Renal pelvis (tissue), 4 donors: ENCODE data around the gene MVK. TPM values are rescaled to one million over a fixed set of nuclear protein-coding genes. Genes with fewer than 3 reads are reported as not detected.
"Not testable (repeated sequence)": the region's sequence is repeated elsewhere in the genome, so short reads cannot be mapped to it uniquely, and the experiment has no call there.

Experiments used
- DNase-seq: peaks from one replicate; pipeline ENCODE4 v3.0.0-alpha.2; 2013
- polyA plus RNA-seq, 3 donors: library from polyadenylated mRNA; unstranded; fragments of 120-200 nt; gene quantifications; one replicate each; pipeline ENCODE4 v1.2.1, GENCODE V29; 2013; ENCODE audit not compliant: insufficient read length in 3 of 3

Gene MVK
- polyA plus RNA-seq, 3 donors = 21.6 to 26.6 (median 23.8) TPM

DNA sequence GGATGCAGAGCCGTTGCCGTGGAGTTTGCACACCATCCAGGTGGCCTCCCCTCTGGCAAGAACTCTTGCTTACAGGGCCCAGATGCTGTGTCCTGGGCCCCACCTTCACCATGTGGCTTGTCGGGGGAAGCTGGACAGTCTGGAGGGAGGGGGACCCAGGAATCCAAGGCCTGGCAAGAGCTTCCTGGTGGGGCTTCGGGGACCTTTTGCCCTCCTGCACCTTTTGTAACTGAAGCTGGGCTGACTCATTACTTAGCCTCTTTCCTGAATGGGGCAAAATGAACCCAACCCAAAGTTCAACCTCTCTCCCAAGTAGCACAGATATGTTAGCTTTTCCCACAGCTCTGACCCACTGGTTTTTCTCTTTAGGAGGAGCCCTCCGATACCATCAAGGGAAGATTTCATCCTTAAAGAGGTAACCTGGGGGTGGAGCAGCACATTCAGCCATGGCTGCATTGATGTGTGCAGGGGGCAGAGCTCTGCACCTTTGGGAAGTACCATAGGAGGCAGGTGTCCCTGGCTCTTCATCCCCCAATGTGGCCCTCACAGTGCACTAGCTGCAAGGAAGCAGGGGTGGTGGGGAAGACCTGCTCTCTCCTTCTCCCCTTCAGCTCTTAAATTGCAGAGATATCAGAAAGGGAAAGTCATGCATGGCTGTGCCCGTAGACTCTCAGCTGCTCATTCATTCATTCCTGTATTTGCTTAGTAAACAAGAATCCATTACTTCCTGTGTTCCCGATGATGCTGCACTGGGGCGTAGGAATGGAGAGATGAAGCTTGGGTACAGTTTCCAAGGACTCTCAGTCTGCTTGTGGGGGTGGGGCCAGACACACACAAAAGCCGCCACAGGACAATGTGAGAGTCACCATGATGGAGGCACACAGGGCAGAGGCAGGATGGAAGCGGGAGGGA lies 13.0 kb downstream of the MVK start:
- no peak for DNase-seq

GRCh38 chr12:109587921-109588320 lies 14.3 kb downstream of the MVK start:
- no peak for DNase-seq

DNA sequence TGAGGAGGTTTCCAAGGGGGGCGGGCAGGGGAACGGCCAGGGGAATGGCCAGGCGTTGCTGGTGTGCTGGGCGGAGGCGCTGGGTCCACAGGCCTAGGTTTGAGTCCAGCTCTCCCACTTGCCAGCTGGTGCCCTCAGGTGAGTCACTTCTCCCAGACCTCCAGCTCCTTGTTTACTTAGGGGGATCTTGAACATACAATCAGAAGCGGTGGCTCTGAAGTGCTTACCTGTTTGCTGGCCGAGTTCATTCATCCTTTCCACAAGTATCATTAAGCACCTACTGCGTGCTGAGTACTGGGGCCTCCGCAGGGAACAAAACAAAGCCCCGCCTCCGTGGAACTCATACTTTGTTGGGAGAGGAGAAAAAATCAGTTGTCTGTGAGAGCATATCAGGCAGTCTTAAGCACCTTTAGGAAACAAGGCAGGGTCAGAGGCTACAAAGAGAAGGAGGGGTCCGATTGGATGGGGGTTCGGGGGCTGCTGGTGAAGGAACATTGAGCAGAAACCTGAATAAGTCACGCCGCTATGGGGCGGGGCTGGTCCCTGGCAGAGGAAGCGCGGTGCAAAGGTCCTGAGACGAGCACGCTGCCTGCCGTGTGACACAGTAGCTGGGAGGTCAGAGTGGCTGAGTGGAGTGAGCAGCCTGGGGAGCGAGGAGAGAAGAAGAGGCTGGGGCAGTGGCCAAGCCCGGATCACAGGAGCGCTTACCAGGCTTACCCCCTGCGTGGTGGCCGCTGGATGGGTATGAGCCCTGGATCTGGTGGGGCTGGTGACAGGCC lies 15.1 kb downstream of the MVK start:
- no peak for DNase-seq

- DNase-seq = no peak
These were observed 15.6 kb downstream of the MVK start for GRCh38 chr12:109589240-109589590.

GRCh38 chr12:109589691-109590245 lies 16.2 kb downstream of the MVK start:
- DNase-seq = no peak

GRCh38 chr12:109590566-109590965 lies 17.0 kb downstream of the MVK start:
- DNase-seq = no peak

DNA sequence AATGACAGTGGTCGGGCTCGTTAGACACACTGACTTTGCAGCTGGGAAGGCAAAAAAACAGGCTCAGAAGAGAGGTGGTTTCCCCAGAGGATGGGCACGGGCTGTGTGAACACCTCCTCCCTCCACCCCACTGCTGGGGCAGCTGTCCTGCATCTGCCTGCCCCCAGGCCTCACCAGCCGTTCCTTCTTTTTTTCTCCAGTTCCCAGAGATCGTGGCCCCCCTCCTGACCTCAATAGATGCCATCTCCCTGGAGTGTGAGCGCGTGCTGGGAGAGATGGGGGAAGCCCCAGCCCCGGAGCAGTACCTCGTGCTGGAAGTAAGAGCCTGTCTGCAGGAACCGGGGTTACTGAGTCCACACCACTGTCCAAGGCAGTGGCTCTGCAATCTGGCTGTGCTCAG lies 17.4 kb downstream of the MVK start:
- DNase-seq = no peak

- DNase-seq = no peak
These were observed 18.8 kb downstream of the MVK start for GRCh38 chr12:109592195-109592904.

- DNase-seq = no peak
These were observed 19.3 kb downstream of the MVK start for GRCh38 chr12:109592905-109593272.

DNA sequence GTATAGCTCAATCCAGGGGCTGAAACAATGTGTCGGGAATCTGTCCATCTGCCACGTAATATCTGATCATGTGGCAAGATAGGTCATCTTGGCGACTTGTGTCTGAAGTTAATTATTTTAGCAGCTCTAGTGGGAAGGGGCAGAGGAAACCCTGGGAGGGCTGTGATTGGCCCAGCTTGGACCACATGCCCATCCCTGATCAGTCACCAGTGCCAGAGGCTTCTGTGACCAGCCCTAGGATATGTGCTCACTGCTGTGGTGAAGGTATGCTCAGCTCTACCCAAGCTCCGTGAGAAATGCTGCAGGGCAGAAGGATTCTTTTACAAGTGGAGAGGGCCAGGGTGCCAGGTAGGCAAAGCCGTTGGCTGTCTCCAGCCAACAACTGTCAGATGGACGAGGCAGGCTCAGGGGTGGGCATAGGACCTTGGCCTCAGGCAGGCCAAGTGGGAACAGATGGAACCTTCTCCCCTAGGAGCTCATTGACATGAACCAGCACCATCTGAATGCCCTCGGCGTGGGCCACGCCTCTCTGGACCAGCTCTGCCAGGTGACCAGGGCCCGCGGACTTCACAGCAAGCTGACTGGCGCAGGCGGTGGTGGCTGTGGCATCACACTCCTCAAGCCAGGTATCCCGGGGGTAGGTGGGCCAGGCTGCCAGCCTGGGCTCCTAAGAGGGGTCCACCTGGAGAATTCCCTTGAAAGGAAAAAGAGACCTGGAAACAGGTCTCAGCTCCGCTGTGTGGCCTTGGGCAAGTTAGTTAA lies 21.1 kb downstream of the MVK start:
- no peak for DNase-seq

- DNase-seq = no peak
These were observed 21.8 kb downstream of the MVK start for GRCh38 chr12:109595321-109595902.

GRCh38 chr12:109596418-109597244 lies 23.0 kb downstream of the MVK start:
- no peak for DNase-seq

DNA sequence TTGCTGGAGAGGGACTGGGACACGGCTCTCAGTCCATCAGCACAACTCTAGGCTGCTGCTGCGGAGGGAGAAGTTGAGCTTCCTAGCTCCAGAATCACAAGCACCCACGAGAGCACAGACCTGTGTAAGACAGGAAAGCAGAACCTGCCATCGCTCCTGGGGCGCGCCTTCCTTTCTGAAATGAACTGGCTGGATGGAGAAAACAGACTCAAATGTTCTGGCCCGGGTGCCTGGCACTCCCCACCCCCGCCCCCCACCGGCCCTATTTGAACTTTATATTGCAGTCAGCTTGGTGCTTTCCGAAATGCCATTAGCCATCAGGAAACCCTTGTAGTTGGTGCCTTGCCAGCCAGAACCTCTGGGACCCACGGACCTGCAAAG lies 23.8 kb downstream of the MVK start:
- no peak for DNase-seq

DNA sequence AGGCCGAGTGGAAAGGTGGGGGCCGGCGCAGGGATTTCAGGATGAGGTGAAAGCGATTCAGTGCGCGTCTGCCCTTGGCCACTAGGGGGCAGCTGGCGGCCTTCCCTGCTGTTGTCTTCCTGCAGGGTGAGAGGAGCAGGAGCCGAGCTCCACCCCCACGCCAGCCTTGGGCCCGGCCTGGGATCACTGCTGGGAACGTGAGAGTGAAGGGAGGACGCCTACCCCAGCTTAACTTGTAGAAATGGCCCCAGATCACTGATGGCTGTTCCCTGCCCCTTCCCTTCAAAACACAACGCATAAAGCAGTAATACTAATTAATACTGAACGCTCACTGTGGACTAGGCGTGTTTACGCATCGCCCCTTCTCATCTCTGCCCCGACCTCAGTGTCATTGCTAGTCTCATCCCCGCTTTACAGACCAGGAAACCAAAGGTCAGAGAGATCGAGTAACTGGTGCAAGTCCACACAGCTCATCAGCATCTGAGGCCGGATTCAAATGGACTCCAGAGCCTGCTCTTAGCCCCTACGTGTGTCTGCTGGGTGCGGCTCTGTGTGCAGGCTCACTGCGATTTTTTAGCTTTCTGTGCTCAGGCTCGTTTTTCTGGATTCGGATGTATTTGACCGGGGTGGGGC lies 24.3 kb downstream of the MVK start:
- peak; percentile 85 for DNase-seq

DNA sequence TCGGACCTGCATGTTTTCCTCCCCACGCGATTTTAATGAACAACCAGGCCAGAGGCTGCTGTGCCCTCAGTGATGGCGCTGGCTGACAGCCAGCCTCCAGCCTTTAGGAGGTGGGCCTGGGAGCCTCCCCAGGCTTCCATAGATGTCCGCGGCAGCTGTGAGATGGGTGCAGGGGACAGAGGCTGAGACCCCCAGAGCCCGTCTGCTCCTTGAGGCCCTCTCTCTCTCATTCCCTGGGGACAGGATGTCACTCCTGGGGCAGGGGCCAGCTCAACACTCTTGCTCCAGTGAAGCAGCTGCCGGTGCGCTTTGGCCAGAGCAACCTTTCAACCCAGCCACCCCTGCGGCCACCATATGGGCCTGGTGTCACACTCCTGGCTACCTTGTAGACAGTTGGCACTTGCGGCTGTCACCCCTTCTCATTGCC lies 24.8 kb downstream of the MVK start:
- no peak for DNase-seq

- no peak for DNase-seq
These were observed 25.5 kb downstream of the MVK start for GRCh38 chr12:109599087-109599486.

DNA sequence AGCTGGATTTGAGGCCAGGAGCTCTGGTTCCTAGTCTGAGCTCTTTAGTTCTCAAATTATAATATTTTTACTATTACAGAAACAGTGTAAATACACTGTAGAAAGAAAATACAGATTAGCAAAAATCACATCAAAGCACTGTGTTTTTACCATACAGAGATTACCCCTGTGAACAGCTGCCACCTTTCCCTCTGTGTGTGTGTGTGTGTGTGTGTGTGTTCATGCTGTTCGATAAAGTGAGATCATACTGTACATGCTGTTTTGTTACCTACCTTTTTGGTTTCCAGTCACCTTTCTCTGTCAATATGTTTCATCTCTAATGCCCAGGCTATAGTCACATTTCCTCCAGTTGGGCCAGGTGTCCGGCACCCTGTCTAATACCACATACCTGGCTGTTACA lies 26.9 kb downstream of the MVK start:
- no peak for DNase-seq

DNA sequence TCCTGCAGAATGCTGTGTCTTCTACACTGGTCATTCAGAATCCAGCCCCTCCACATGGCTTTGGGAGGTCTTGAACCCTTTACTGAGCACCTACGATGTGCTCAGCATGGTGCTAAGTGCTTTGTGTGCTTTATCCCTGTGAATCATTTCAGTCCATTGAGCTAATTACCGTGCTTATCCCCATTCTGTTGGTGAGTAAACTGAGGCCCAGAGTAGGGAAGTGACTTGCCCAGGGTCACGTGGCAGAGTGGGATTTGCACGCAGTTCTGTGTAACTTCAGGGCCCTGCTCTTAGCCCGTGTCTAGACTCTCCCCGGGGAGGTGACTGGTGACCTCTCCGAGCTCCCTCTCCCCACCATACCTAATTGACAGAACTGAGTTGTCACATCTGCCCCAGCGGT lies 27.4 kb downstream of the MVK start:
- no peak for DNase-seq

- no peak for DNase-seq
These were observed 28.0 kb downstream of the MVK start for GRCh38 chr12:109601557-109601956.

- DNase-seq = not testable (repeated sequence)
These were observed 28.5 kb downstream of the MVK start for GRCh38 chr12:109602132-109602531.
